H9 (cell line): Measurements from ENCODE around the gene TMEM120A. TPM values are rescaled to one million over a fixed set of nuclear protein-coding genes. Genes with fewer than 3 reads are reported as not detected.
A peak's percentile ranks its signal among the peaks of the same experiment; 100 is the strongest.

Experiments used
- DNase-seq: peaks from one replicate; pipeline ENCODE4 v3.0.0-alpha.2; 2017
- H2AFZ ChIP-seq: one replicate; pipeline ENCODE4 v1.6.1; 2013; ENCODE audit warnings: mild to moderate bottlenecking, low read length, control low read depth, moderate library complexity
- H2AK5ac ChIP-seq: 2 replicates; pipeline ENCODE4 v1.6.1; 2013; ENCODE audit warnings: low read length, control low read depth, mixed read lengths; ENCODE audit not compliant: insufficient read length
- H2BK120ac ChIP-seq: one replicate; pipeline ENCODE4 v1.6.1; 2013; ENCODE audit warnings: low read depth, mild to moderate bottlenecking, low read length, control low read depth, inconsistent platforms; ENCODE audit not compliant: poor library complexity, severe bottlenecking
- H2BK12ac ChIP-seq: 2 replicates; pipeline ENCODE4 v1.6.1; 2013; ENCODE audit warnings: low read length, control low read depth, mixed read lengths, low read depth; ENCODE audit not compliant: insufficient read length
- H2BK15ac ChIP-seq: 2 replicates; pipeline ENCODE4 v1.6.1; 2013; ENCODE audit warnings: low read depth, low read length, control low read depth
- H2BK20ac ChIP-seq: one replicate; pipeline ENCODE4 v1.6.1; 2013; ENCODE audit warnings: low read depth, mild to moderate bottlenecking, low read length, control low read depth, inconsistent platforms; ENCODE audit not compliant: poor library complexity, severe bottlenecking
- H2BK5ac ChIP-seq: 2 replicates; pipeline ENCODE4 v1.6.1; 2013; ENCODE audit warnings: low read length, control low read depth, mixed read lengths; ENCODE audit not compliant: insufficient read length
- H3K14ac ChIP-seq: 2 replicates; pipeline ENCODE4 v1.6.1; 2013; ENCODE audit warnings: low read length, control low read depth; ENCODE audit not compliant: insufficient read depth
- H3K18ac ChIP-seq: 2 replicates; pipeline ENCODE4 v1.6.1; 2013; ENCODE audit warnings: low read depth, mild to moderate bottlenecking, mixed read lengths, low read length, control low read depth; ENCODE audit not compliant: insufficient read length
- H3K23ac ChIP-seq: 2 replicates; pipeline ENCODE4 v1.6.1; 2013; ENCODE audit warnings: low read length, control low read depth, mixed read lengths, low read depth; ENCODE audit not compliant: insufficient read length
- H3K23me2 ChIP-seq: 2 replicates; pipeline ENCODE4 v1.6.1; 2013; ENCODE audit warnings: low read depth, mild to moderate bottlenecking, mixed read lengths, low read length, control low read depth; ENCODE audit not compliant: insufficient read length, poor library complexity, severe bottlenecking
- H3K27ac ChIP-seq: 2 replicates; pipeline ENCODE4 v1.5.1; 2013; ENCODE audit warnings: low read length, control low read depth, mixed read lengths, low read depth; ENCODE audit not compliant: insufficient read length
- H3K27me3 ChIP-seq: 2 replicates; pipeline ENCODE4 v1.6.1; 2013; ENCODE audit warnings: low read length, control low read depth, inconsistent platforms; ENCODE audit not compliant: insufficient read depth
- H3K4ac ChIP-seq: 2 replicates; pipeline ENCODE4 v1.6.1; 2013; ENCODE audit warnings: low read depth, mild to moderate bottlenecking, control low read depth, inconsistent platforms, low read length, moderate library complexity
- H3K4me1 ChIP-seq: 2 replicates; pipeline ENCODE4 v1.6.1; 2013; ENCODE audit warnings: low read length, control low read depth, inconsistent platforms; ENCODE audit not compliant: insufficient read depth
- H3K4me2 ChIP-seq: 2 replicates; pipeline ENCODE4 v1.6.1; 2013; ENCODE audit warnings: low read length, control low read depth, mixed read lengths; ENCODE audit not compliant: insufficient read length, insufficient read depth
- H3K56ac ChIP-seq: 2 replicates; pipeline ENCODE4 v1.6.1; 2013; ENCODE audit warnings: low read depth, mild to moderate bottlenecking, mixed read lengths, low read length, control low read depth; ENCODE audit not compliant: insufficient read length
- H3K79me1 ChIP-seq: 2 replicates; pipeline ENCODE4 v1.6.1; 2013; ENCODE audit warnings: low read depth, mild to moderate bottlenecking, moderate library complexity, low read length, control low read depth, inconsistent platforms; ENCODE audit not compliant: insufficient read depth, poor library complexity, severe bottlenecking
- H3K79me2 ChIP-seq: 2 replicates; pipeline ENCODE4 v1.6.1; 2013; ENCODE audit warnings: low read length, control low read depth, inconsistent platforms; ENCODE audit not compliant: insufficient read depth
- H3K9ac ChIP-seq: 2 replicates; pipeline ENCODE4 v1.6.1; 2013; ENCODE audit warnings: low read length, control low read depth, mixed read lengths; ENCODE audit not compliant: insufficient read length; ENCODE audit errors: extremely low read depth
- H3K9me3 ChIP-seq: one replicate; pipeline ENCODE4 v1.6.1; 2013; ENCODE audit warnings: low read depth, low read length, inconsistent platforms; ENCODE audit not compliant: control insufficient read depth
- H3T11ph ChIP-seq: one replicate; pipeline ENCODE4 v1.6.1; 2013; ENCODE audit warnings: mild to moderate bottlenecking, low read length, control low read depth, inconsistent platforms
- H4K20me1 ChIP-seq: one replicate; pipeline ENCODE4 v1.6.1; 2013; ENCODE audit not compliant: control insufficient read depth, insufficient read length, insufficient read depth
- H4K5ac ChIP-seq: 2 replicates; pipeline ENCODE4 v1.6.1; 2013; ENCODE audit warnings: low read depth, mild to moderate bottlenecking, mixed read lengths, low read length, control low read depth; ENCODE audit not compliant: insufficient read length
- H4K8ac ChIP-seq: replicated peaks from 2 replicates; pipeline ENCODE4 v1.6.1; 2013; ENCODE audit warnings: low read length, control low read depth, mixed read lengths, low read depth; ENCODE audit not compliant: insufficient read length
- H4K91ac ChIP-seq: 2 replicates; pipeline ENCODE4 v1.6.1; 2013; ENCODE audit warnings: low read depth, mild to moderate bottlenecking, moderate library complexity, mixed read lengths, low read length, control low read depth; ENCODE audit not compliant: insufficient read length
- H3K27ac Mint-ChIP-seq, 3 experiments: 2 replicates in 2 of 3; 3 replicates in 1 of 3; pipeline ENCODE4 v1.8.0; 2020 to 2021; ENCODE audit warnings: mixed read lengths in 3 of 3, mild to moderate bottlenecking in 1 of 3, moderate library complexity in 1 of 3
- H3K27me3 Mint-ChIP-seq: 2 replicates; pipeline ENCODE4 v1.8.0; 2021; ENCODE audit warnings: low read depth, mild to moderate bottlenecking, moderate library complexity, mixed read lengths
- H3K36me3 Mint-ChIP-seq, 3 experiments: 2 replicates in 2 of 3; 3 replicates in 1 of 3; pipeline ENCODE4 v1.8.0; 2020 to 2021; ENCODE audit warnings: low read depth in 3 of 3, mixed read lengths in 3 of 3; ENCODE audit not compliant: insufficient read depth in 1 of 3
- H3K4me1 Mint-ChIP-seq, 2 experiments: 2 replicates each; pipeline ENCODE4 v1.8.0; 2020; ENCODE audit warnings: mixed read lengths in 2 of 2
- H3K4me3 Mint-ChIP-seq, 2 experiments: 2 replicates in 1 of 2; 3 replicates in 1 of 2; pipeline ENCODE4 v1.8.0; 2020 to 2021; ENCODE audit warnings: mild to moderate bottlenecking in 2 of 2, mixed read lengths in 2 of 2, moderate library complexity in 1 of 2
- H3K9me3 Mint-ChIP-seq, 2 experiments: 2 replicates in 1 of 2; 3 replicates in 1 of 2; pipeline ENCODE4 v1.8.0; 2020; ENCODE audit warnings: mild to moderate bottlenecking in 2 of 2, mixed read lengths in 2 of 2, moderate library complexity in 1 of 2
- WGBS: extraction: QIAGEN DNeasy Blood & Tissue Kit; methylation state at CpG from one replicate; pipeline ENCODE4 v1.1.7; 2013; ENCODE audit warnings: missing lambda C conversion rate, low lambda C conversion rate, mixed read lengths; ENCODE audit not compliant: insufficient read length; ENCODE audit errors: extremely low coverage; 5-methylcytosine and 5-hydroxymethylcytosine counted together
- total RNA-seq: library from RNA; stranded (reverse); gene quantifications from 2 replicates; pipeline ENCODE4 v1.2.1, GENCODE V29; 2021
- TF ChIP-seq, protein P1 (sequence below): fragments of 200-600 bp; sonication (generic); conservative IDR thresholded peaks from 3 replicates; pipeline ENCODE4 v1.8.0; 2021; ENCODE audit warnings: antibody characterized with exemption, mild to moderate bottlenecking

The TMEM120A gene
- total RNA-seq, 1 experiment from 2014 or later = 30.0 TPM

DNA sequence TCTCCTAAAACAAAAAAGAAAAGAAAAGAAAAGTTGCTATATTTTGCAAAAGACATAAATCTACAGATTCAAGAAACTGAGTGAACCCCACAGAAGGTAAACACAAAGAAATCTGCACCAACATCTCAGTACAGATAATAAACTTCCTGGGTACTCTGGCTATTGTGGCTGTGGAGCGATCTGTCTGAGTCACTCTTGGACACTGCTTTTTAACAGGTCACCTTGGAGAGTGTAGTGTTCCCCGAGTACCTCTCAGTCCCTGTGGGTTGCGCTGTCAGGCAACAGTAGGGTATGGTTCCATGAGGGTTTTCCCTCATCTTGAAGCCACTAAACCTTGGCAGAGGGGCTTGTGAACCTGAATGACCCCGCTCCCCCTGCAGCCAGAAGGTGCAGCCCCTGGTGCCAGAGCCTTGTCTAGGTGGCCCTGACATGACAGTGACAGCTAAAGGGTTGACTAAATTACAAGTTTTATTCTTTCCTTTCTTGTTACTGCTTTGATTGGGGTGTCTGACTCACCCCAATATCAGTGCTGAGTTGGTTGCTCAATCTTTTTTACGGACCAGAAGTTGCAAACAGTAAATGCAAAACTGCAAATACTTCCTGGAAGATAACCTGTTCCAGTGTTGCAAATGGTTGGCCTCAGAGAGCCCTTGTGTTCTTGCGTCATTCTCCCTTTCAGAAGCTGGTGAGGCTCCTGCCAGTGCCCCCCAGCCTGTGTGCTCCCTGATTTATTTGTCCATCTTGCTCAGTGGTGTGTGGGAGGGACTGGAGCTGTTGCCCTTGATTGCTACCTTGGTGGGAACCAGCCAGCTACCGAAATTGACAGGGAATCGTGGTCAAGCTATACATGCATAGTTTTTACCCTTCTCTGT is 48.9 kb downstream of the TMEM120A start:
- Histone ChIP-seq H2BK12ac (no peak overlapping the region), H2BK120ac (no peak overlapping the region), H3K4me2 (no peak overlapping the region), H3K23ac (no peak overlapping the region), H3K4ac (no peak overlapping the region), H3K4me1 (no peaks in the 10 kb centered on the region), H3K9me3 (no peaks in the 10 kb centered on the region), H3K27ac (no peak overlapping the region), H3K14ac (no peak overlapping the region), H3K23me2 (no peaks in the 10 kb centered on the region), H3K79me1 (peaks cover 6% of the 10 kb centered on the region), H4K5ac (no peak overlapping the region), H2AK5ac (no peak overlapping the region), H3K18ac (no peak overlapping the region), H2BK15ac (no peak overlapping the region), H2BK20ac (no peak overlapping the region), H2BK5ac (no peak overlapping the region), H4K20me1 (no peaks in the 10 kb centered on the region), H2AFZ (no peak overlapping the region), H3K27me3 (no peaks in the 10 kb centered on the region), H3K79me2 (peaks cover 8% of the 10 kb centered on the region; the same call in 1 of the 2 replicates), H3K56ac (no peak overlapping the region), H3K9ac (no peak overlapping the region), H3T11ph (no peak overlapping the region), H4K8ac (no peak overlapping the region), H4K91ac (no peak overlapping the region)
- H3K9me3 Mint-ChIP-seq = no peaks in the 10 kb centered on the region
- no peak for DNase-seq
- peaks cover 2 to 20% (median 18%) of the 10 kb centered on the region in 3 experiments; a peak in 5 of 7 replicates for H3K36me3 Mint-ChIP-seq
- no peaks in the 10 kb centered on the region for H3K27me3 Mint-ChIP-seq
- H3K4me3 Mint-ChIP-seq = no peak overlapping the region
- peaks cover 2 to 3% of the 10 kb centered on the region in 2 experiments; a peak in 2 of 4 replicates for H3K4me1 Mint-ChIP-seq
- no CpG with 5 or more reads among the region's 8 CpGs for WGBS
- TF ChIP-seq, protein P1, sequence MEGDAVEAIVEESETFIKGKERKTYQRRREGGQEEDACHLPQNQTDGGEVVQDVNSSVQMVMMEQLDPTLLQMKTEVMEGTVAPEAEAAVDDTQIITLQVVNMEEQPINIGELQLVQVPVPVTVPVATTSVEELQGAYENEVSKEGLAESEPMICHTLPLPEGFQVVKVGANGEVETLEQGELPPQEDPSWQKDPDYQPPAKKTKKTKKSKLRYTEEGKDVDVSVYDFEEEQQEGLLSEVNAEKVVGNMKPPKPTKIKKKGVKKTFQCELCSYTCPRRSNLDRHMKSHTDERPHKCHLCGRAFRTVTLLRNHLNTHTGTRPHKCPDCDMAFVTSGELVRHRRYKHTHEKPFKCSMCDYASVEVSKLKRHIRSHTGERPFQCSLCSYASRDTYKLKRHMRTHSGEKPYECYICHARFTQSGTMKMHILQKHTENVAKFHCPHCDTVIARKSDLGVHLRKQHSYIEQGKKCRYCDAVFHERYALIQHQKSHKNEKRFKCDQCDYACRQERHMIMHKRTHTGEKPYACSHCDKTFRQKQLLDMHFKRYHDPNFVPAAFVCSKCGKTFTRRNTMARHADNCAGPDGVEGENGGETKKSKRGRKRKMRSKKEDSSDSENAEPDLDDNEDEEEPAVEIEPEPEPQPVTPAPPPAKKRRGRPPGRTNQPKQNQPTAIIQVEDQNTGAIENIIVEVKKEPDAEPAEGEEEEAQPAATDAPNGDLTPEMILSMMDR = no peak
- peak overlapping the region in 2 of 3 experiments; percentile 49 to 65; a peak in 2 of 7 replicates for H3K27ac Mint-ChIP-seq
